Measurements from ENCODE around the gene SKAP1. TPM values are rescaled to one million over a fixed set of nuclear protein-coding genes. Genes with fewer than 3 reads are reported as not detected.

SKAP1 gene
- total RNA-seq, 1 donor from 2014 or later: 1.1 TPM

DNA sequence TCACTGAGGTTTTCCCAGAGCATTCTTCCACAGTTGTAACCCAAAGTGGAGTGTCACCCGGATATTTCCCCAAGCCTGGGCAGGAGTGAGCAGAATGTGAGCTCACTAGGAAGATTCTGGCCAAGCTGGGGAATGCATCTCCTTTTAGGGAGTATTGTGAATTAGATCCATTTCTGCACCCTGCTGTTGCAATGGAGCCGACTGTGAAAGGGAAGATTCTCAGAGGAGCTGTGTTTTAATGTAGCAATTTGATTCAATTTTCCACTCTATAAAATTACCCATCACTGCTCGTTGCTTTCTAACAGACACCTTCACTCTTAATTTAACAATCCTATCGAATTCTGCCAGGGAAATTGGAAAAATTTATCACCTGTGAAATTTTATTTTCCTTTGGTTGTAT lies 251.7 kb downstream of the SKAP1 start:
- DNase-seq (ENCODE audit: low spot score): no peak

DNA sequence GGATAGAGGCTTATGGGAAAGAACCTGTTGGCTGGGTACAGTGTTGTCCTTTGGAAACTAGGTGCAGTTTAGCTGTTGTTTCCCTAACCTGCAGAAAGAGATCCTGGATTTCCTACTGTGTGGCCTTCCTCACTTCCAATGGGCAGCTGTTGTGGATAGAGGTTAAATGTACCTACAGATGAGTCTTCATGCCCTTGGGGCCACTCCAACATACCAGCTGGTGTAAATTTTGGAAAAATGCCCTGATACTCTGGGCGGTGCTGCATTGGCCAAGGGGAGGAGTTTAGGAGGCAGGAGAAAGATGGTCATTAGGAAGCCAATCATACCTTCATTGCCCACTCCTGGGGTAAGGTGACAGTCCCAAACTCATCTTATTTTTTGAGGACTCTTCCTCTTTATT lies 252.2 kb downstream of the SKAP1 start:
- DNase-seq (ENCODE audit: low spot score): no peak

DNA sequence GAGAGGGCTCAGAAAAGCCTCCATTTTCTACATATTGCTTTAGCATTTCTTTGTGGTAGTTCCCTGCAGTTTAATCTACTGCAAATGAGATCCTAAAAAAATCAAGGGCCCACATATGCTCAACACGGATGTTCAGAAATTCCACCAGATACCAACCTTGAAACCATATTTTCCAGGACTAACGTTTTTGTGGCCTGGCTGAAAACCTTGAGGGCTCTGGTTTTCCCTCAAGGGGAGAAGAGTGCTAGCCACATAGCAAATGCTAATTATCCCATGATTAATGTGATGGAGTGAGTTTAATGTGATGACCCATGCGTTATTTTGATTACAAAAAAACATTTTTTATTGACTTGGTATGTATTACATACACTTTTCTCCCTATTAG lies 253.6 kb downstream of the SKAP1 start:
- DNase-seq (ENCODE audit: low spot score): no peak

DNA sequence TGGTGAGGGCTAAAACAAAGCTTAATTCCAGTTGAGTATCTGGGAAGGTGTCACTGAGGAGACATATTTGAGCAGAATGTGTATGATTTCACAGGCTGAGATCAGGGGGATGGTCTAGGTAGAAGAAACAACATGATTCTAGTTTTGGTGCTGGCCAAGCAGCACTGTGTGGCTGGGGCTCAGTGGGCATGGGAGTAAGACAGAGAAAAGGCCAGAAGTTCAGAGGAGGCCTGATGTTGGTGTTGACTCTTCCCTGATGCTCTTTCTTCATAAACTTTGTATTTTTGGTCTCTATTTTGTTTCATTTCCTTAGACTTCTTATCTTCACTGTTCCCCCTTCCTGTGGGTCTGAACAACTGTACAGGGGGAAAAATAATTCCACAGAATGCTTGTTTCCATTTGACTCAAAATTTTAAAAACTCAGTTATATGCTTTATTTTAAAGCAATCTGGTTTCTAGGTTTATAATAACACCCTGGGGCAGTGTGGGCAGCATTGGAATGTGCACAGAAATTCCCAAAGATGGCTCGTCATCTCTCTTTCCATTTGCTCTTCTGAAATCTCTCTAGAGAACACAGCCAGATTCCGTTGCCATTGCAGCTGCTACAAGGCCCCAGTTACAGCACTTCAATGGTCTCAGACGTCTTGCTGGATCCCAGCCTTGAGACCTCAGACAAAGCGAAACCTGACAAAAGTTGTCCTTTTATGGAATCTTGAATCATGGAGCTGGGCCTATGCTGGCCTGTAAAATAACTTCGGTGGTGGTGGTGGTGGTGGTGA lies 254.1 kb downstream of the SKAP1 start:
- DNase-seq (ENCODE audit: low spot score): no peak

DNA sequence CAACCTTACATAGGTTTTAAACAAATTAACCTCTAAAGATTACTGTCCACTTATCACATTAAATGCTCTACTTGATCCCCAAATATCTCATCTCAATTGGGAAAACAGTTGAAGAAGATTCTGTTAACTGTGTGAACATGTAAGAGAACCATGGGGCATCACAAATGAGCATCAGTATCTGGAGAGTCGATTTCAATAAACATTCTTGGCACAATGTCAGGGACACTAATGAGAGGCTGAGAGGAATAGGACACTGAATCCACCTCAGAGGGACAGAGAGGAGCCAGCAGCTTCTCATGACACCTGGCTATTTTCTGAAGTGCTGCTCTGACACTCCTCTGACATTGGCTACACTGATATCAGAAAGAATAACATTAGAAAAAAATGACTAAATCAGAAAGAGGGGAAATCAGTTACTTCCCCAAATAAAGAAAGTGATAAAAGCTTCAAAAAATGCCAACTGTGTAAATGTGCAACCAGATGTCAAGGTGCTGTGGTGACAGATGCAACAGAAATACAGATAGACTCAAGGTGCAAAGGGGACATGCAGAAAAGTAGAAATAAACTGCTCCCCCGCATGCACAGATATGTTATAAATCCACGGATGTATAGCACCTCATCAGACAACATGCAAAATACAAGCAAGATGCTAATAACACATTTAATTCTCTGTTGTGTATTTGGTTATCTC lies 255.0 kb downstream of the SKAP1 start:
- DNase-seq (ENCODE audit: low spot score): no peak

DNA sequence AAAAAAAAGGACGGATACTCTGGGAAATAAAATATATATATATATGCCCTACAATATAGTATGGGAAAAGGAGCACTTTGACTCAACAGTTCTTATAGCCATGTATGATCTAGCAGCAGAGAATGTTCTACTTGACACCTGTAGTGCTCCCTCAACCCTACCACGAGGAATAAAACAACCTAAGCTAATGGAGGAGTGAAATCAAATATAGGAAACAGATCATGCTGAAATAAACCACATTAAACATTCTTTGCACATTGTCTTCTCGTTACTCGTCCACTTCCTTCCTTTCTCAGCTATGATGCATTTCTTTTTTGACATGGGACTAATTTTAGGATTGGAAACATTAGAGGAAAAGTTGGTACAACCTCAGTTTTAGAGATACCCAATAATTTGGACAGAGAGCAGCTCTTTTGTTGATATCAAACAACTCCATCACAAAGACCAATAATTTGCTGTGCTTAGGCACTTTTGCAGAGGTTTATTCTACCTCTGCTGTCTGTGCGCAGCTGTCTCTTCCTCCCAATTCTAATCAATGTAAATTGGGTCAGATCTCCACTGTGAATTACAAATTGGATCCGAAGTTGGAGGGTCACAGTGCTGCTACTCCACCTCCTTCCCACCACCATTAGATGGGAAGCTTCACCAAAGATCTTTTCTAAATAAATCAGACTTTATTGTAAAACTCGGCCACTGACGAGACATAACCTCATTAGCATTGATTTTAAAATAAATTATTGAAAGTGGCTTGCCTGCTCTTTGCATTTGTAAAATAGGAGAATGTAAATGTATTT lies 256.6 kb downstream of the SKAP1 start:
- no peak for DNase-seq (ENCODE audit: low spot score)

DNA sequence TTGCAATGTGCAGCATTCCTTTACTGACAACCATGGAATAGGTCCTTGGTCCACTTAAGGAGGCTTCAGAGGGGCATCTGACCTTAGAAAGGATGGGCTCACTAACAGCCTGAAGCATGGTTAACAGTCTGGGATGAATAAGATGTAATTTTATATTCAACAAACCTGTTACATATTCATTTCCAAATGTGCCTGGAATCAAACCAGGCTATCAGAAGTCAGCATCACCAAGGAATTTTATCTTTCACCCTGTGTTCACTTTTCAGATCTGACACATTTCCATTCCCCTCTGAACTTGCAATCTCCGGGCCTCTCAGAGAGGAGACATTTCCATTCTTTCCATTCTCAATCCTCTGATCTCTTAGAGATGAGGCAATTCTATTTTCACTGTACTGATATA lies 260.1 kb downstream of the SKAP1 start:
- no peak for DNase-seq (ENCODE audit: low spot score)

DNA sequence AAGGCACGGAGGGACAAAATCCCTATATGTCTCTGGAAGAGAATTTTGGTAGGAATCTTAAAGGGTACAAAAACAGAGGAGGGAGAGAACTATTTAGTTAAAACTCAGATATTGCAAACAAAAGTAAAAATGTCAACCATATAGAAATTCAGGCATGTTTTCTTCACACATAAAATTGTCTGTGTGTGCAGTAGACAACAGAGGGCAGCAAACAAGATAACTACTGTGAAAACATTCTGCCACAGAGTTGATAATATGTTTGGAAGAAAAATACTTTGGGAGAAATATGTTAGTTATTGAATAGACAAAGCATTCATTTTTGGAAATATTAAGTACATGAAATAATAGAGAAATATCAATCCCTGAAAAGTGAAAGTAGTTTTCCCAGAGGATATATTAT lies 266.2 kb downstream of the SKAP1 start:
- no peak for DNase-seq (ENCODE audit: low spot score)

DNA sequence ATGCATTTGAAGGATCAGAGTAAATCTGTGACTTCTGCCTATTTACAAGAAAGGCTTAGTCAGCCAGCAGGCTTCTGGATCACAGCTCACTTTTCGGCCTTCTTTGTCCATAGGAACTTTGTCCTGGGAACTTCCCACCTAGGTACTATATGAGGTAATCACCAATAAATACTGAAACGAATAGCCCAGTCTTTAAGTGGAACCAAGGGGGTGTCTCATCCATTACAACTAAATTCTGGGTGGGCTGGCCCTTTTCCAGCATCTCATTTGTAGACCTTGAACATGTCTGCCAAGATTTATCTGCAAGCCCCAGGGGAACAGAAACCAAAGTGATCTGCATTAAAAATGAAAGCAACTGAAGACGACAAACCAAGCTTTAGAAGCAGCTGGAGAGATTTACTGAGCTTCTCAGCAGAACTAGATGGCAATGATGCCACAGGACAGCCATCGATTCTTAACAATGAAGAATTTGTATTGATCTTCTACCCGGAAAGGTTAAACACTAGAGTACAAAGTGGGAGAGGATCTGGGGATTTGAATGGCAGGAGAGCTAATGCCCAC lies 267.0 kb downstream of the SKAP1 start:
- DNase-seq (ENCODE audit: low spot score): no peak

DNA sequence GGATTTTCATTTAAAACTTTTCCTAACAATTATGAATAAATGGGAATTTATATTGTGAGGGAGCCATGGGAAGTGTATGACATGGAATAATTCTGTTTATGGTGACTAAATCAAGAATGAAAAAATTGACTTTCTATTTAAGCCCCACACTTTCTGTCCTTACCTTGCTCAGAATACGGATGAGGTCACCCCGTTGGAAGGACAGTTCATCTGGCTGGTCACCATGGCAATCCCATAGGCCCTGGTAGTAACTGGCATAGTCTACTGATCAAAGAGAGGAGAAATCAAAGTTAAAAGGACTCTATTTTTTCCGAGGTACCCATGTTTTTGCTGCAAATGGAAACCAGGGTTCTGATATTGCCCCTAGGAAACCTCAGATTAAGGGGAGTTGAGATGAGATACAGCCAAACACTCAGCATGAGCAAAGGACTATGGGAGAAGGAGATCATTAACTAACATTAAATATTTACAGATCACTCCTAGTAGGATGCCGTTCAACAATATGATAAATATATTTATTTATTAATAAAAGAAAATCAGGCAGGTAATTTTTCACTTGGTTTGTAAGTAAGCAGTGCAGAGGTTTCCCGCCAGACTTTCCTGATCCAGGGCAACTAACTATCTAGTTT lies 267.6 kb downstream of the SKAP1 start:
- DNase-seq (ENCODE audit: low spot score): no peak

DNA sequence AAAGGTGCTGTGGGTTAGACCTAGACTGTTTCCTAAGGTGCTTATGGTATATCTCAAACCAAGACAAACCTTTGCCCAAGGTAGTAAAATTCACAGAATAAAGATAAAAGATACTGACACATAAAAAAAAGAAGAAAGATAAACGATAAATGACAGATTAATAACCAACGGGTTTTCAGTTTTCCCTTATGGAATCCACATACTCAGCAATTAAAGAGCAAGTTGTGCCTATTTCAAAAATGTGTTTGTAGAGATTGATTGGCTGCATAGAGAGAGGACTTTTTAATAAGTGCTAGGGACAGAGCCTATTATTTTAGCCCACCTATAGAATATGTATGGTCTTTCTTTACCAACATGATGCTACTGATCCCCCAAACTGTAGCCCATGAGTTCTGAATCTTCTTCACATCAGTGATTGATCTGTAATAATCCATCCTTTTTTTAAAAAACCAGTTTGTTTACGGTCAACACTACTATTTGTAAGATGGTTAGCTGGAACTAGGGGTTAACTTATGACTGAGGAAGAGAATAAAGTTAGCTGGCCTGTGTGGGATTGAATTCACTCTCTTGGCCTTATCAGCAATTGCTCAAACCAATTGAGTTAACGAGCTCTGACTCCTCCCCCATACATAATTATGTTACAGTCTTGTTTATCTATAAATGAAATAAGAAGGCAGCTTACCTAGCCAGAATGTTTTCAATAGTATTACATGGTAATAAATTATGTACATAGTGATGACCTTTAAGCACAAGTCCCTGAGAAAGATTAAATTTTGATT lies 268.7 kb downstream of the SKAP1 start:
- DNase-seq (ENCODE audit: low spot score): no peak

DNA sequence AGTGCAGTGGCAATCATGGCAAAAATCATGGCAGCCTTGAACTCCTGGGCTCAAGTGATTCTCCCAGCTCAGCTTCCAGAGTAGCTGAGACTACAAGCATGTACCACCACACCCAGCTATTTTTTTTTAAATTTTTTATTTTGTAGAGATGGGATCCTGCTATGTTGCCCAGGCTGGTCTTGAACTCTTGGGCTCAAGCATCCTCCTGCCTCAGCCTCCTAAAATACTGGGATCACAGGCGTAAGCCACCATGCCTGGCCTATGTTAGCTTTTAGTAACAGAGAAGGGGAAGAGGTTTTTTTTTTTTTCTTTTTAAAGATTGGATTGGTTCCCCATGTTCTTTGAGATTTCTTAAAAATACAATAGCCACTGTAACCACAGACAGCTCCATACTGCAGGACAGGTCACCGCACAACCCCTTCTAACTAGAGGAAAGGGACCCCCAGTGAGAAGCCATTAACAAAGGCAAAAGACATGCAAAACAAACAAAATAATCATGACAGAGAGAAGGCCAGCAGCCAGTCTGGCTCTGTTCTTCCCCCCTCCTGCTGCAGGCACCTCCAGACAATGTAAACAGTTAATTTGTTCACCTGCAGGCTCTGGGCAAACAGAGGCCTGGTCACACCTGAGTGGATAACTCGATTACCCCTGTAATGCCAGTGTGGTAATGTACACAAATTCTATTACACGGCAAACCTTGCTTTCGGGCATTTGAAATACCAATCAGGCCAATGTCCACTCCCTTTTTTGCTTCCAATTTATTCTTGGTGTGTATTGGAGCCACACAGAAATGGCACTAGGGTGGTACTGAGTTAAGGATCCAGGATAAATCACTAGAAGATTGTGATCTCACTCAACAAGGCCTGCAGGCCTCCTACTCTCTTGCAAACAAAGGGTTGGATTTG lies 269.6 kb downstream of the SKAP1 start:
- no peak for DNase-seq (ENCODE audit: low spot score)

DNA sequence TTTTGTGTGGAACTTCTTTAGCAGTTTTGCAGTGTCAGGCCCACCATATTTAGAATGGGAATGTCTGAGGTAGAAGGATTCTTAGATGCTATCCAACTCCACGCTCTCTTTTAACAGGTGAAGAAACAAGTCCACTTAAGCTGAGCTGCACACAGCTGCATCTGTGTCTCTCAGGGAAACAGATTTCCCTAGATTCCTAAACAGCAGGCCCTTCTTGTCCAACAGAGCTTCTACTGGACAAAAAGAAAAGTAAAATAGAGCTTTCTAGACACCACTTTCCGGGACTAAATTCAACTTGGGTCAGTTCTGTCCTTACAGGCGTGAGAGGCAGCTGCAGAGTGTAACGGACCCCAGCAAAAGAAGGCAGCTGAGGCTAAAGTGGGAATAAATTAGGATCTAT lies 270.8 kb downstream of the SKAP1 start:
- no peak for DNase-seq (ENCODE audit: low spot score)

DNA sequence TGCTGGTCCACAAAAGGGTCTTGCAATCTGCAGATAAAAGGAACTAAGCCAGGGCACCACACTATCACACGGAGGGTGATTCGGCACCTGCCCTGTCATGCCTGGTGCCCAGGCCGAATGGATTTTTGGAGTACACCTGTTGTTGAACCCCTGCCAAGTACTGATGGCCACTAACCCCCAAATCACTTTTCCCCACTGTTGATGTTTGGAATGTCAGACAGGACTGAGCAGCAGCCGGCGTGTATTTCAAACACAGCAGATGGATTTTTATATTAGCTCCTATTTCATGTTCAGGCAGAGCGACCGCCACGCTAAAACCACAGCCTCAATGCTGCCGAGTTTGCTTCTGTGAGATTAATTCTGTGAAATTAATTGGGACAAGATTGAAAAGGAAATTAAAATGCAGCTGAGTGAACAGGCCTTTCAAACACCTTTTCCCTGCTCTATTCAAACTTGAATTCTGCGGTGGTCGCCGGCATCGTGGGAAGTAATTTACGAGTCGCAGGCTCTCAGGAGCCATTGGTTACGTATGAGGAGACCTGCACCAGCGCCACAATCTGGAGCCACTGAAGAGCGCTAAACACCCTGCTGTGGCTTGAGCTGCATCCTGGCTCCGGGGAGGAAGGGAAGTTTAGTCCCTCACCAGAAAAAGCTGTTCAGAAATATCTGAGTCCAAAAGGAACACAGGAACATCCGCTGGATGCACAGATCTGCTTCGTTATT lies 274.0 kb downstream of the SKAP1 start:
- no peak for DNase-seq (ENCODE audit: low spot score)

DNA sequence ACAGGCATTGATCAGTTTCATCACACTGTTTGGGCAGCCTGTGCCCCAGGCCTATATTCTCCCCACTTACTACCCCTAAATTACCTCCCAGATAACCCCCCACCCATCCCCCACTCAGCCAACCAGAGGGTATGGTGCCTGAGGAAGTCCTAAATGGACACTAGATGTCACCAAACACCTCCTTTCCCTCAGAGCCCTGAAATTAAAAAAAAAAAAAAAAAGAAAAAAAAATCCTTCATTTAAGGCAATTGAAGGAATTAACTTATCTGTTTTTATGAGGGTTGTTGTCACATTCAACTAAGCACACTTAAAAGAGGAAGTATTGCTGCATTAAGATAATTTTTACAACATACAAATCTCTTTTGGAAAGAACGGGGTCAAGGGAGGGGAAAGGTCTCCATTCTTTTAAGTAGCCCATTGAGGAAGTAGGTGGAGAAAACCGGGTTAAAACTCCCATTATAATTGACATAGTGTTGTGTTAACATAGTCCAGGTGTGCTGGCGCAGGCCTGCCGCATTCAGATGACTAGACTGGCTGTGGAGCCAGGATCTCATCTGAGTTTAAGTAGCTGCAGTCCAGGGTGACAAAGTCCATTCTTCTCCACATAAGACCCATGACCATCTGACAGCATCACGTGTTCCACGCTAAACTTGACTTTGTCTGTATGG lies 276.2 kb downstream of the SKAP1 start:
- DNase-seq (ENCODE audit: low spot score): no peak

DNA sequence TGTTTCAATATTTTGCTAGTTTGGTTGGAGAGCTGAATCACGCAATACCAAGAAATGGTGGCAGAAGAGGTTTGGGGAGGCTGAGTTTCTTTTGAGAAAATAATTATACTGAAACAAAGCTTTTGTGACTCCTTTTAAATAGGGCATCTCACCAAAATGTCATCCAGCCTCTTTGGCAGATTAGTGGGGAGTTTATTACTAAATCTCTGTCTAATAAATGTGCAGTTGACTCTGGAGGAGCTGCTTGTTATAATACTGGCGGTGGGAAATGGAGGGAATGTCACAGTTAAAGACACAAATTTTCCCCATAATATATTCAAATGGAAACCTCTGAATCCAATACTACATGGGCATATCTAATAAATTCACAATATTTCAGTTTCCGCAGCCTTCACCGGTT lies 277.7 kb downstream of the SKAP1 start:
- no peak for DNase-seq (ENCODE audit: low spot score)

DNA sequence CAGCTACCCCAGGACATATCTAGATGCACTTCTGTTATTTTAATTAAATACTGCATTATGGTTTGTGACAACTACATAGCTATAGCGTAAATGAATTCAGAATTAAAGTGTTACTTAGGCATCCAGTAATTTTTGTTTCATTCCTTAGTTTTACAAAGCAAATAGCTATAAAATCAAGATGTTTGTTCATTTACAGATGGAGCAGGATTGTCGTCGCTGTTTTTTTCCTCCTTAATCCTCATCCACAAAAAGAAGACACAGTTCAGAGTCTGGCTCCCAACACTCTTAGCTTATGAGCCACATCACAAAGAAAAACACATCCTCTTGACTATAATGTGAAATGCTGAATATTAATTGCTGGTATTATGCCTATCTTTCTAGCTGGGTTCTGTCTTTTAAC lies 278.8 kb downstream of the SKAP1 start:
- DNase-seq (ENCODE audit: low spot score): no peak

DNA sequence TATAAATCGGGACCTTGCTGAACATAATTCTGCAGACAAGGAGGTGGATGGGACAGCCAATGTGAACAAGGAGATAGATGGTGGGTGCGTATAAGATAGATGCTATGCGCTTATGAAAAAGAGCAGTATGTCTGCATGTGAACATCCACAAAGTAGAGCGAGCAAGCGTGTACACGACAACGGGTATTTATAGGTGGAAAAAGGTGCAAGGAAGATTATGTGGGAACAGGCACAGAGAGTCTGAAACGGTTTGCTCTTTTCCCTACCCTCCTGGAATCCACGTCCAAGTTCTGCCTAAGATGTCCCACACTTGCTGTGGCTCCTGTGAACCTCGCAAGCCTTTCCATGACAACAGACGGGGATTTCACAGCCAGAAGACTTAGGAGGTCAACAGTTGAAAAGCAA lies 279.4 kb downstream of the SKAP1 start:
- no peak for DNase-seq (ENCODE audit: low spot score)

Data from mesenteric fat pad (tissue), 1 donor.